Glomerular endothelial cell (primary cell): ENCODE results near the gene LBHD1. TPM values are rescaled to one million over a fixed set of nuclear protein-coding genes. Genes with fewer than 3 reads are reported as not detected.
"Not testable (repeated sequence)": the region's sequence is repeated elsewhere in the genome, so short reads cannot be mapped to it uniquely, and the experiment has no call there.

Source experiments
- DNase-seq: peaks from one replicate; pipeline ENCODE4 v3.0.0-alpha.2; 2011; ENCODE audit warnings: low read depth, low spot score; ENCODE audit errors: extremely low read depth
- total RNA-seq: library from RNA; depleted of rRNA; stranded (reverse); fragments of >200 nt; gene quantifications from 2 replicates; pipeline ENCODE4 v1.2.3, GENCODE V29; 2015

The LBHD1 gene
- total RNA-seq, 1 donor from 2014 or later = 7.1 TPM

DNA sequence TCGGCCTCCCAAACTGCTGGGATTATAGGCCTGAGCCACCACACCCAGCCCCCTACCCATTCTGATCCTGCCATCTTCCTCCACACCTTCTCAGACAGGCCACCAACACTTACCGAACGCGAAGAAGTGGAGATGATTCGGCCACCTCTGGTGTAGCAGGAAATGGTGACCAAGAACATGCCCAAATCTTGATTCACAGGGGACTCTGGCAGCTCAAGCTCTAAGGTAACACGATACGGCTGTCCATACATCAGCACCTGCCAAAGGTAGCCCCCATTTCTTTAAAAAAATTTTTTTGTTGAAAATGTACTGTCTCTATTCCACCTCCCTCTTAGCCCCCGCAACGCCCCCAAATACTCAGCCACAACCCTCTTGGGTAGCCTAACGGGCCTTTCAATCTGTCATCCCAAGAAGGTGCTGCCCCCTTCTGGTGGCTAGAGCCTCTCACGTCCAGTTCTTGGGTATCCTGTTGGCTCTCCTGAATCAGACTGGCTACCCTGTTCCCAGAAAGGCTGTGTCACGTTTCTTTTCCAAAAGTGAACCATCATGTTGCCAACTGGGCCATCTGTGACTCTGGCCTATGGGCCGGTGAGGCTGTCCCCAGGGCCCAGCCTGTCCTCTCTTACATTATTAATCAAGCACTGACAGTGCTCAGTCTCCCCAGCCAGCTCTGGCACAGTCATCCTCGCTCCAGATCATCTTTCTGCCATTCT is 22.5 kb upstream of the LBHD1 start:
- no peak for DNase-seq

DNA sequence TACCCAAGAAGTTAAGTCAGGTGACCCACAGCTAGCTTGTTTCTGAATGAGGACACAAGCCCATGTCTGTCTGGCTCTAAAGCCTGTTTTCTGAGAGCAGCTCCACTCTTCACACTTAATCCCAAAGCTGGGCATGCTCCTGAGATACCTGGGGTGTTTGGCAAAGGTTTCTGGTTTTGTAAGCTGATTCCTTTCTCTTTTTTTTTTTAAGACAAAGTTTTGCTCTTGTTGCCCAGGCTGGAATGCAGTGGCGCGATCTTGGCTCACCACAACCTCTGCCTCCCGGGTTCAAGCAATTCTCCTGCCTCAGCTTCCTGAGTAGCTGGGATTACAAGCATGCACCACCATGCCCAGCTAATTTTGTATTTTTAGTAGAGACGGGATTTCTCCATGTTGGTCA is 21.6 kb upstream of the LBHD1 start:
- DNase-seq = not testable (repeated sequence)

DNA sequence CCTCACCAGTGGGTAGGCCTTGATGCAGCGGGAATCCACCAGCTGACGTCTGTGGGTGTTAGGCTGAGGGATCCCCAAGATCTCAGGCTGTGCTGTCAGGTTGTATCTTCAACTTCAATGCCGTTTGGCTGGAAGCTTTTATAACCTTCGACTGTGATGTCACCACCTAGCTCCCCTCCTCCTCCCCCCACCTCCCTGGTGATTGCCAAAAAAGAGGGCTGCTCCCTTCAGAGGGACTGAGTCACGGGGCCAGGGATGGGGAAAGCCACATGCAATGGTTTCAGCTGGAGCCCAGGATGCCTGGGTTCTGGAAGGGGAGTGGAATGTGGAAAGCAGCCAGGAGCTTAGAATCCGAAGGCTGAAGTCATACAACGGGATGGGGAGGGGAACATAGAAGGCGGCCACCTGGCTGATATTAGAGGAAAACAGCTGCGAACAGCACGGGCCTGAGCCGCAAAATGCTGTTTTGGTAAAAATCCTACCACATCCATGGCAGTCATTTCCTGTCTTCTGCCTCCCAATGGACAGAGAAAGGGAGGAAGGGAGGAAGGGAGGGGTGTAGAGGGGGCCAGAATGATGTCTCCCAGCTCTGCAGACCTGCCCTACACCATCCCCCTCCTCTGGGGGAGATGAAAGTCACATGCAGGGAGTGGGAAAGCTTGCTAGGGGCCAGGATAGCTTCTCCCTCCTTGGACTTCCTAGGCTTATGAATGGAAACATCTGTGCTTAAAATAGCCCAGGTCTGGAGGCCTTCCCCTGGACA is 17.5 kb upstream of the LBHD1 start, which contains the start of gene LRRN4CL:
Gene LRRN4CL, minus strand, starts transcription at position 110 of the 763 bp plus-strand sequence. CDS start 1,022 bp downstream, outside the sequence.
- DNase-seq = no peak

GRCh38 chr11:62688491-62688890 is 16.4 kb upstream of the LBHD1 start:
- DNase-seq = no peak

DNA sequence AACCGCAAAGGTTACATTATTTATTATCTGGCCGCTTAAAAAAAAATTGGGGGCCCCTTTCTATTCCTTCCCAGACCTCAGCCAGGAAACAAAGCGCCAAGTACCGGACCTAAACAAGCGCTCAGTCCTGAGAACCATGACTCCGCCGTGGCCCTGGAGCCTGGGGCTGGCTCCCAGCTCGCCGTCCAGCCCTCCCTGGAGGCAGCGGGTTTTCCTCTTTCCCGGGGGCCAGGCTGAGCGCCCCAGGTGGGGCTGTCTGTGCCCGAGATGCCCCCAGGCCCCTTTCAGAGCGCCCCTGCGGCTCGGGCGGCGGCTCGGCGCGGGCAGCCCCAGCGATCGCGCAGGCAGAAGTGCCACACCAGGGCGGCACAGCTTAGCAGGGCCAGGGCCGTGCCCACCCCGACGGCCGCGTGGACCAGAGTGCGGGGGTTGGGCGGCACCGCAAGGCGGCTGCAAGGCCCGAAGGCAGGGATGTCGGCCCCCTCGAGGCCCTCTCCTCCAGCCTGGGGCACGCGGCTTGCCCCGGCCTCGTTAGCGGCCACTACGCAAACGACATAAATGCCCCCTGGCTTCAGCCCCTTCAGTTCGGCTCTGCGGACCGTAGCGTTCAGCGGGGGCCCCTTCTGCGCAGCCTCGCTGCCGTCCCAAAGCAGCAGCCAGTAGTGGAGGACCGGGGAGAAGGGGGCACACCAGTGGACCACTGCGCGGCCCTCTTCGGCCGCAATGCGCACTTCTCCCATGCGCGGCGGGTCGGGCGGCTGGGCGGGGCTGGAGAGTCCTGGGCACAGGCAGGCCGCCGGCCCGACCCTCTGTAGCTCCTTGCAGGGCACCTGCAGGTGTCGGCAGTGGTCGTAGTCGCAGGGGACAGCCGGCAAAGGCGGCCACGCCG is 15.7 kb upstream of the LBHD1 start:
- no peak for DNase-seq

DNA sequence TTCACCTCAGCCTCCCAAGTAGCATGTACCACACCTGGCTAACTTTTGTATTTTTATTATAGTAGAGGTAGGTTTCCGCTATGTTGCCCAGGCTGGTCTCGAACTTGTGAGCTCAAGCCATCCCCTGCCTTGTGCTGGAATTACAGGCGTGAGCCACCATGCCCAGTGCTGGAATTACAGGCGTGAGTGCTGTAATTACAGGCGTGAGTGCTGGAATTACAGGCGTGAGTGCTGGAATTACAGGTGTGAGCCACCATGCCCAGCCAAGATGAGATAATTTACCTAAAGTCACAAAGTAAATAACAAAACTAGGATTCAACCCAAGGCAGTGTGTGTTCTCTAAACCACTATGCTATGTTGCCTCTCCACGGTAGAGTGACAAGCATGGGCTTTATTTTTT is 10.5 kb upstream of the LBHD1 start:
- DNase-seq = no peak

- DNase-seq = no peak
Observed at GRCh38 chr11:62680825-62681240, 8.8 kb upstream of the LBHD1 start.

DNA sequence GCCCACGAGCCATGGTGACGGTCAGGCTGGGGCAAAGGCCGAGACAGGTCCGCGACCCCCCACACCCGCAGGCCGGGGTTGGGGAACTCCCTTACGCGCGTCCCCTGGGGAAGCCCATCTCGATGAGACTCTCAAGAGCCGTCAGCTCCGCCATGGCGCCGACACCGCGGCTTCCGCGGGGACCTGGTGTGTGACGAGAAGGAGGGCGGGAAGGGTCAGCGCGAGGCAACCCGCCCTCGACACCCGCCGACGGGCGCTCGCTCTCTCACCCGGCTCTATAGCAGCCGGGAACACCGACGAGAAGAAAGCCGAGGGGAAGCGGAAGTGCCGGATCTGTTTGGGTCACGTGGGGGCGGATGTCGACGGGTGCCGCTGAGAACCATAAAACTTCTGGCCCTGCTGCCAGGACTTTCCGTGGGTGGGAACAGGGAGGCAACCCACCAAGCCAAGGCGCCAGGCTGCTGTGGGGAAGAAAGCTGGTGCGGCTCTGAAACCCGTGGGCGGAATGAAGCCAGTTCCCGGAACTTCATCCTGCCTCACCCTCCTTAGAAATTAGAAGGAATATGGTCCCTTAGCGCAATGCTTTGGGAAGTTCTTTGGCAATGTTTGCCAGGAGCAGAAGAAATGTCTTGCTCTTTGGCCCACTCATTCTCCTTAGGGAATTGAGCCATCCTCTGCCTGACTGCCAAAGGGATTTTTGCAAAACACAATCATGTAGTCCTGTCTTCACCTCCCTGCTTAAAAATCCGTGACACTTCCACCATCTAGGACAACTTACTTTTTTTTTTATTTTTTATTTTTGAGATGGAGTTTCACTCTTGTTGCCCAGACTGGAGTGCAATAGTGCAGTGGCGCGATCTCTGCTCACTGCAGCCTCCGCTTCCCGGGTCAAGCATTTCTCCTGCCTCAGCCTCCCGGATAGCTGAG is 7.0 kb upstream of the LBHD1 start, which contains the start of gene UBXN1:
Gene UBXN1, minus strand, starts transcription at position 304 of the 927 bp plus-strand sequence. Its CDS starts 150 bp downstream, at position 154.
- DNase-seq = no peak

DNA sequence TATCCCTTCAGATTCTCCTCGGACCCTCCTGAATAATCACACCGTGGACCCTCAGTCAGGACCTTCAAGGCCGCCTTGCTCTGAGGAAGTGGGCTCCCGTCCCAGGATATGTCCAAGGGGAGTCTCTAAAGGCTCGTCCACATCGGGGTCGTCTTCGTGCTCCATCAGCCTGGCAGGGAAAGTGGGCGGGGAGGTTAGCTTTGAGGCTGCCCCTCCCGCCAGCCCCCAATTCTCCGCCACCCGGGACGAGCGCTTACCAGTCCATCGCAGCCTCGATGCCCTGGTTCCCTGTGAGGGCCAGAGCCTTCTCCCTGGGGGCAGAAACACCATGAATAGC is 6.3 kb upstream of the LBHD1 start:
- no peak for DNase-seq

DNA sequence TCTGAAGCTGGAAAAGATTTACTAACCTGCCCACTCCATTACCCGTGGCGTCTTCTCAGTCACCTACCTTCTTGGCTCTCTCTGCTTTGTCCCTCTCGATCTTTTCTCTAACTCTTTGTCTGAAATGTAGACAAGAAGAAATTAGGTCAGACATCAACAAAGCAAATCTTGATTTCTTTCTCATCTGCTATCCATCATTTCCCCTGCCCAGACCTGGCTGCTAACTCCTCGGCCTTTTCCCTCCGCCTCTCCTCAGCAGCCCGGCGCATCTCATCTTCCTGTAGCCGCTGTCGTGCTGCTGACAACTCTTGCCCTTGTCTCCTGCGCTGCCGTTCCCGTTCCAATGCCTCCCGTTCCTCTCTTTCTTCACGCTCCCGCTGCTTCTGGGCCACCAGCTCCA is 5.6 kb upstream of the LBHD1 start:
- DNase-seq = no peak

GRCh38 chr11:62677156-62677555 is 5.1 kb upstream of the LBHD1 start:
- no peak for DNase-seq

- DNase-seq = no peak
Observed at GRCh38 chr11:62676698-62677097, 4.6 kb upstream of the LBHD1 start.

DNA sequence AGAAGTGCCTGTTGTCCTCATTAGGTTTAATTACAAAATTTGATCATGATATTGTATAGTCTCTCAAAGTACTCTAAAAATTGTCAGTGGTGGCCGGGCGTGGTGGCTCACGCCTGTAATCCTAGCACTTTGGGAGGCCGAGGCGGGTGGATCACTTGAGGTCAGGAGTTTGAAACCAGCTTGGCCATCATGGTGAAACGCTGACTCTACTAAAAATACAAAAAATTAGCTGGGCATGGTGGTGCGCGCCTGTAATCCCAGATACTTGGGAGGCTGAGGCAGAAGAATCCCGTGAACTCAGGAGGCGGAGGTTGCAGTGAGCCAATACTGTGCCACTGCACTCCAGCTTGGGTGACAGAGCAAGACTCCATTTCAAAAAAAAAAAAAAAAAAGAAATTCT is 3.3 kb upstream of the LBHD1 start:
- not testable (repeated sequence) for DNase-seq

DNA sequence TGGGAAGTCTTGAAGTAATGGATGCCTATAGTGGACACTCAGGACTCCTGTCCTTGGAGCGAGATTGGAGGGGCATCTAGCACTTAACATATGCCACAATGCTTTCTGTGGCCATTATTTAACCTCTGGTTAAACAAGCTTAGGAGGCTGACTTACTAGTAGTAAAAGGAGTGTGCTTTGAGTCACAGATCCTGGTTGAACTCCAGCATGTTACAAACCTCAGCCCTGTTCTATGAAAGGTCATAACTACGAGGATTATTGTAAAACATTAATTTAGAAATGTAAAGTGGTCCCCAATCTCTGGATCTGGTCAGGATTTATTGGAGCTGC is 1.1 kb upstream of the LBHD1 start:
- no peak for DNase-seq

GRCh38 chr11:62671236-62671607 is 845 bp downstream of the LBHD1 start:
- no peak for DNase-seq

DNA sequence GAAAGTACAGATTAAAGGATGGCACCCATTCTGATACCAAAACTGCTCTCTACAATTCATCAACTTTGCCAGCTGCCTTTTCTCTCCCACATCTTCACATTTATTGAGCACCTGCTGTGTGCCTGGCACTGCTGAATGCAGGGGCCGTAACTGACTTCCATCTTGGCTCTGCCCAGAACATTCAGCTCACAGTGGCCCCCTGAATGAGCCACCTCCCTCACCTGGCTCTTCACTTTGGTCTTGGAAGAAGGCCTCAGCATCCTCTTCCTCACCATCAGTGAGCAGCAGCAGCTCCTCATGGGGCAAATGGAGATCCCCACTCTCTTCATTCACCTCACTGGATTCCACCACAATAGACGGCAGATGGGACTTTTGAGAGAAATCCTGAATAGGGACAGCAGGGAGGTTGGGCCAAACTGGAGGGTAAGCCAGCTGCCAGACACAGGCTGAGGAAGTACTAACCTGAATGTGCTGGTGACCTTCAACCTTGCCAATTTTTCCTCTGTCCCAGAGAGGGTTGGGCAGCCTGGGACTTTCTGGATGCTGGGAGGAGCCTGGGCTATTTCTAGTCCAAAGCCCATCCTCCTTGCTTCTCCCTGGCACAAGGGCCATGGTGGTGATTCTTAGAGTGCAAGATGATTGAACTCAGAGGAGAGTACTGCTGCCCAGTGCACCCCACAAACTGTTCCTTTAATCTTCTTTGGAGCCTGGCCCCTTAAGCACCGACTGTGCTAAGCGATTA is 2.5 kb downstream of the LBHD1 start:
- no peak for DNase-seq

GRCh38 chr11:62667460-62667859 is 4.6 kb downstream of the LBHD1 start:
- no peak for DNase-seq

DNA sequence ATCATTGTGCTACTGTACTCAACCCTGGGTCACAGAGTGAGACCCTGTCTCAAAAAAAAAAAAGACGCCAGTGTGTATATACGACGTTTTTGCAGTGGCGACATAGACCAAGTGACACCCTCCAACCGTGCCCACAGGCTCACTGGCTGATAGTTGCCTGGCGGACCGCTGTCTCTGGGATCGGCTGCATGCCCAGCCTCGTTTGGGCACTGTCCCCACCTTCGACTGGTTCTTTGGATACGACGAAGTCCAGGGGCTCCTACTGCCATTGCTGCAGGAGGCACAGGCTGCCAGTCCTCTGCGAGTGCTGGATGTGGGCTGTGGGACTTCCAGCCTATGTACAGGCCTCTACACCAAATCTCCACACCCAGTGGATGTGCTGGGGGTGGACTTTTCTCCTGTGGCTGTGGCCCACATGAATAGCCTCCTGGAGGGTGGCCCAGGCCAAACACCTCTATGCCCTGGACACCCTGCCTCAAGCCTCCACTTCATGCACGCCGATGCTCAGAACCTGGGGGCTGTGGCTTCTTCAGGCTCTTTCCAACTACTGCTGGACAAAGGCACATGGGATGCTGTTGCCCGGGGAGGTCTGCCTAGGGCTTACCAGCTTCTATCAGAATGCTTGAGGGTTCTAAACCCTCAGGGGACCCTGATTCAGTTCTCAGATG is 5.7 kb downstream of the LBHD1 start:
- DNase-seq = no peak
